Neural cell (in vitro differentiated cells): Measurements from ENCODE around the gene ZNF316. TPM values are rescaled to one million over a fixed set of nuclear protein-coding genes. Genes with fewer than 3 reads are reported as not detected.

Source experiments
- H2AFZ ChIP-seq: fragments of 200-600, 300-800 bp; sonication (generic), shearing (Covaris generic); 2 replicates; pipeline ENCODE4 v1.6.0; 2014; ENCODE audit warnings: low read depth, mild to moderate bottlenecking, antibody characterized with exemption, low read length, moderate library complexity
- H3F3A ChIP-seq: fragments of 200-600 bp; shearing (Covaris generic); 2 replicates; pipeline ENCODE4 v1.6.1; 2016; ENCODE audit warnings: mild to moderate bottlenecking, moderate library complexity, mixed read lengths, antibody characterized with exemption, low read length; ENCODE audit not compliant: insufficient read depth, poor library complexity, severe bottlenecking
- H3K27ac ChIP-seq: fragments of 200-600, 300-800 bp; sonication (generic), shearing (Covaris generic); 2 replicates; pipeline ENCODE4 v1.5.1; 2014; ENCODE audit warnings: mild to moderate bottlenecking, low read length, moderate library complexity
- H3K27me3 ChIP-seq: fragments of 300-800, 200-600 bp; sonication (generic), shearing (Covaris generic); 2 replicates; pipeline ENCODE4 v1.6.0; 2014; ENCODE audit warnings: mild to moderate bottlenecking, low read depth, low read length, moderate library complexity; ENCODE audit not compliant: insufficient read depth
- H3K36me3 ChIP-seq: fragments of 300-800, 200-600 bp; sonication (generic), shearing (Covaris generic); 2 replicates; pipeline ENCODE4 v1.5.1; 2014; ENCODE audit warnings: mild to moderate bottlenecking, antibody characterized with exemption, low read length, moderate library complexity; ENCODE audit not compliant: insufficient read depth
- H3K4me2 ChIP-seq: fragments of 300-800, 200-600 bp; sonication (generic), shearing (Covaris generic); 2 replicates; pipeline ENCODE4 v1.6.0; 2014; ENCODE audit warnings: mild to moderate bottlenecking, low read length
- H3K4me3 ChIP-seq: fragments of 300-800, 200-600 bp; sonication (generic), shearing (Covaris generic); 2 replicates; pipeline ENCODE4 v1.5.1; 2014; ENCODE audit warnings: mild to moderate bottlenecking, low read length, moderate library complexity
- H3K79me2 ChIP-seq: fragments of 200-600 bp; shearing (Covaris generic); replicated peaks from 2 replicates; pipeline ENCODE4 v1.6.0; 2014; ENCODE audit warnings: mild to moderate bottlenecking, low read length, moderate library complexity; ENCODE audit not compliant: insufficient read depth
- H3K9ac ChIP-seq: fragments of 300-800, 200-600 bp; sonication (generic), shearing (Covaris generic); 2 replicates; pipeline ENCODE4 v1.6.1; 2016; ENCODE audit warnings: mild to moderate bottlenecking, low read length, mixed read lengths
- H3K9me2 ChIP-seq: fragments of 200-600 bp; shearing (Covaris generic); 2 replicates; pipeline ENCODE4 v1.6.1; 2016; ENCODE audit warnings: mild to moderate bottlenecking, low read length, mixed read lengths; ENCODE audit not compliant: insufficient read depth
- H3K9me3 ChIP-seq: fragments of 200-600, 300-800 bp; sonication (generic), shearing (Covaris generic); 2 replicates; pipeline ENCODE4 v1.6.1; 2016; ENCODE audit warnings: mild to moderate bottlenecking, mixed run types, low read length, moderate library complexity, mixed read lengths
- H4K20me1 ChIP-seq: fragments of 200-600 bp; shearing (Covaris generic); 2 replicates; pipeline ENCODE4 v1.6.1; 2016; ENCODE audit warnings: mild to moderate bottlenecking, mixed run types; ENCODE audit not compliant: insufficient read depth
- CTCF ChIP-seq: fragments of 450-650 bp; IDR thresholded peaks from 2 replicates; pipeline ENCODE4 v1.5.1; 2014; ENCODE audit warnings: antibody characterized with exemption, mild to moderate bottlenecking, moderate library complexity; ENCODE audit not compliant: poor library complexity, severe bottlenecking
- EP300 ChIP-seq: fragments of 450-650 bp; conservative IDR thresholded peaks from 2 replicates; pipeline ENCODE4 v1.6.1; 2014; ENCODE audit warnings: antibody characterized with exemption, mild to moderate bottlenecking, moderate library complexity; ENCODE audit not compliant: poor library complexity, severe bottlenecking
- EZH2 ChIP-seq: fragments of 200-600, 300-800 bp; shearing (Covaris generic), sonication (generic); IDR thresholded peaks from 2 replicates; pipeline ENCODE4 v1.6.1; 2014; ENCODE audit warnings: antibody characterized with exemption, low read length, borderline replicate concordance, mild to moderate bottlenecking; ENCODE audit not compliant: insufficient read depth, poor library complexity, severe bottlenecking
- MXI1 ChIP-seq: fragments of 450-650 bp; conservative IDR thresholded peaks from 2 replicates; pipeline ENCODE4 v1.6.1; 2014; ENCODE audit warnings: antibody characterized with exemption, mild to moderate bottlenecking; ENCODE audit not compliant: poor library complexity, severe bottlenecking
- POLR2AphosphoS5 ChIP-seq: IDR thresholded peaks from 2 replicates; pipeline ENCODE4 v1.6.1; 2012
- RAD21 ChIP-seq: fragments of 450-650 bp; conservative IDR thresholded peaks from 2 replicates; pipeline ENCODE4 v1.6.1; 2014; ENCODE audit warnings: antibody characterized with exemption, mild to moderate bottlenecking, moderate library complexity
- SMC3 ChIP-seq: fragments of 450-650 bp; conservative IDR thresholded peaks from 2 replicates; pipeline ENCODE4 v1.6.1; 2014; ENCODE audit warnings: antibody characterized with exemption, mild to moderate bottlenecking, moderate library complexity; ENCODE audit not compliant: poor library complexity
- TAF1 ChIP-seq: IDR thresholded peaks from 2 replicates; pipeline ENCODE4 v1.6.1; 2012; ENCODE audit warnings: low read depth
- polyA plus RNA-seq: library from polyadenylated mRNA; depleted of rRNA; stranded (reverse); fragments of >200 nt; gene quantifications from 2 replicates; pipeline ENCODE4 v1.2.3, GENCODE V29; 2014
- TF ChIP-seq, protein P1 (sequence below): IDR thresholded peaks from 2 replicates; pipeline ENCODE4 v1.6.1; 2012; ENCODE audit warnings: borderline replicate concordance

Gene ZNF316
- polyA plus RNA-seq, 1 donor from 2014 or later: 22.2 TPM

DNA sequence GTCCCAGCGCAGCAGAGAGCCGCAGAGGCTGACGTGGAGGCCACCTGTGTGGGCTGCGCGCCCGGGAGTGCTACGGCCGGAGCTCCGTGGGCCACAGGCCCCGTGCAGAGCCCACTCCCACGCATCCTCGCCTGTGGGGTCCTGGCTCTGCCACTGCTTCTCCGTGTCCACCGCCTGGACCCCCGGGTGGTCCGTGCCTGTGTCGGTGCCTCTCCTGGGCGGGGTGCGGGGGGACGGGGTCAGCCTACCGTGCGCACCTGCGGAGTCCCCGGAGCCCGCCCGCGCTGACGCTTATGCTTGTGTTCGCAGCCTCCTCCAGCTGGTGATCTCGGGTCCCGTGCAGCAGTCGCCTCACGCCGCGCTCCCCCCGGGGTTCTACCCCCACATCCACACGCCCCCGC is 29.5 kb upstream of the ZNF316 start:
- Histone ChIP-seq H3K9me2 (no peaks in the 10 kb centered on the region), H3K9ac (no peak overlapping the region), H3F3A (no peaks in the 10 kb centered on the region), H4K20me1 (no peaks in the 10 kb centered on the region), H3K4me2 (no peak overlapping the region), H3K27me3 (no peaks in the 10 kb centered on the region), H3K9me3 (no peaks in the 10 kb centered on the region), H3K27ac (no peak overlapping the region), H3K4me3 (no peak overlapping the region), H2AFZ (no peak overlapping the region), H3K79me2 (no peaks in the 10 kb centered on the region), H3K36me3 (no peaks in the 10 kb centered on the region)
- TF ChIP-seq, protein P1, sequence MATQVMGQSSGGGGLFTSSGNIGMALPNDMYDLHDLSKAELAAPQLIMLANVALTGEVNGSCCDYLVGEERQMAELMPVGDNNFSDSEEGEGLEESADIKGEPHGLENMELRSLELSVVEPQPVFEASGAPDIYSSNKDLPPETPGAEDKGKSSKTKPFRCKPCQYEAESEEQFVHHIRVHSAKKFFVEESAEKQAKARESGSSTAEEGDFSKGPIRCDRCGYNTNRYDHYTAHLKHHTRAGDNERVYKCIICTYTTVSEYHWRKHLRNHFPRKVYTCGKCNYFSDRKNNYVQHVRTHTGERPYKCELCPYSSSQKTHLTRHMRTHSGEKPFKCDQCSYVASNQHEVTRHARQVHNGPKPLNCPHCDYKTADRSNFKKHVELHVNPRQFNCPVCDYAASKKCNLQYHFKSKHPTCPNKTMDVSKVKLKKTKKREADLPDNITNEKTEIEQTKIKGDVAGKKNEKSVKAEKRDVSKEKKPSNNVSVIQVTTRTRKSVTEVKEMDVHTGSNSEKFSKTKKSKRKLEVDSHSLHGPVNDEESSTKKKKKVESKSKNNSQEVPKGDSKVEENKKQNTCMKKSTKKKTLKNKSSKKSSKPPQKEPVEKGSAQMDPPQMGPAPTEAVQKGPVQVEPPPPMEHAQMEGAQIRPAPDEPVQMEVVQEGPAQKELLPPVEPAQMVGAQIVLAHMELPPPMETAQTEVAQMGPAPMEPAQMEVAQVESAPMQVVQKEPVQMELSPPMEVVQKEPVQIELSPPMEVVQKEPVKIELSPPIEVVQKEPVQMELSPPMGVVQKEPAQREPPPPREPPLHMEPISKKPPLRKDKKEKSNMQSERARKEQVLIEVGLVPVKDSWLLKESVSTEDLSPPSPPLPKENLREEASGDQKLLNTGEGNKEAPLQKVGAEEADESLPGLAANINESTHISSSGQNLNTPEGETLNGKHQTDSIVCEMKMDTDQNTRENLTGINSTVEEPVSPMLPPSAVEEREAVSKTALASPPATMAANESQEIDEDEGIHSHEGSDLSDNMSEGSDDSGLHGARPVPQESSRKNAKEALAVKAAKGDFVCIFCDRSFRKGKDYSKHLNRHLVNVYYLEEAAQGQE: no peak
- TF ChIP-seq RAD21: no peak
- TF ChIP-seq CTCF: no peak
- no peak for TF ChIP-seq EP300
- TF ChIP-seq SMC3: no peak
- no peak for TF ChIP-seq POLR2AphosphoS5
- no peak for TF ChIP-seq MXI1
- no peak for TF ChIP-seq EZH2
- no peak for TF ChIP-seq TAF1

GRCh38 chr7:6608081-6608480 is 29.0 kb upstream of the ZNF316 start:
- no peaks in the 10 kb centered on the region for H3K79me2 ChIP-seq
- no peaks in the 10 kb centered on the region for H3K9me2 ChIP-seq
- H4K20me1 ChIP-seq: no peaks in the 10 kb centered on the region
- H3K4me3 ChIP-seq: no peak overlapping the region
- H3K27me3 ChIP-seq: no peaks in the 10 kb centered on the region
- H3K36me3 ChIP-seq: no peaks in the 10 kb centered on the region
- no peak overlapping the region for H2AFZ ChIP-seq
- no peak overlapping the region for H3K27ac ChIP-seq
- H3K4me2 ChIP-seq: no peak overlapping the region
- TF ChIP-seq TAF1 (no peak), RAD21 (no peak), EP300 (no peak)
- no peak overlapping the region for H3K9ac ChIP-seq
- no peaks in the 10 kb centered on the region for H3F3A ChIP-seq
- H3K9me3 ChIP-seq: no peaks in the 10 kb centered on the region

- H3K36me3 ChIP-seq: no peaks in the 10 kb centered on the region
- no peaks in the 10 kb centered on the region for H3K9me2 ChIP-seq
- TF ChIP-seq EP300: no peak
- no peak for TF ChIP-seq CTCF
- no peak for TF ChIP-seq SMC3
- TF ChIP-seq EZH2: no peak
- no peak for TF ChIP-seq MXI1
- no peak for TF ChIP-seq POLR2AphosphoS5
- no peak for TF ChIP-seq TAF1
- no peak for TF ChIP-seq RAD21
- TF ChIP-seq, protein P1: no peak
Observed at GRCh38 chr7:6608794-6609193, 28.3 kb upstream of the ZNF316 start.

More at GRCh38 chr7:6608794-6609193, 28.3 kb upstream of the ZNF316 start:
- H2AFZ ChIP-seq: no peak overlapping the region
- no peak overlapping the region for H3K4me2 ChIP-seq
- no peaks in the 10 kb centered on the region for H3K27me3 ChIP-seq
- no peaks in the 10 kb centered on the region for H4K20me1 ChIP-seq
- H3K9ac ChIP-seq: no peak overlapping the region
- no peak overlapping the region for H3K4me3 ChIP-seq
- H3K27ac ChIP-seq: no peak overlapping the region
- H3F3A ChIP-seq: no peaks in the 10 kb centered on the region
- H3K79me2 ChIP-seq: no peaks in the 10 kb centered on the region
- H3K9me3 ChIP-seq: no peaks in the 10 kb centered on the region
